CD4-positive, alpha-beta T cell treated with Interferon alpha-2 for 1 hour (primary cell): ENCODE data around the gene RAB36.

Source experiments
- DNase-seq, 2 donors: peaks; one replicate each; pipeline ENCODE4 v3.0.0-alpha.2; 2020 to 2022

RAB36 gene

GRCh38 chr22:23161029-23161428 lies 15.8 kb downstream of the RAB36 start:
- DNase-seq = no peak

- no peak for DNase-seq
Observed at GRCh38 chr22:23161574-23161973, 16.3 kb downstream of the RAB36 start.

- no peak for DNase-seq
Observed at GRCh38 chr22:23163665-23164064, 18.4 kb downstream of the RAB36 start.

- DNase-seq = no peak
Observed at GRCh38 chr22:23164091-23164490, 18.8 kb downstream of the RAB36 start.

- DNase-seq = no peak
Observed at GRCh38 chr22:23166042-23166831, 21.0 kb downstream of the RAB36 start.

GRCh38 chr22:23166841-23167616 lies 21.8 kb downstream of the RAB36 start:
- DNase-seq = no peak

- no peak for DNase-seq
Observed at GRCh38 chr22:23168391-23169042, 23.2 kb downstream of the RAB36 start.

GRCh38 chr22:23169043-23169406 lies 23.7 kb downstream of the RAB36 start:
- DNase-seq = no peak

- no peak for DNase-seq
Observed at GRCh38 chr22:23175817-23176644, 30.8 kb downstream of the RAB36 start.

- no peak for DNase-seq
Observed at GRCh38 chr22:23176645-23177027, 31.4 kb downstream of the RAB36 start.

- DNase-seq = no peak
Observed at GRCh38 chr22:23177197-23177596, 31.9 kb downstream of the RAB36 start.

- DNase-seq = peak; percentile 49 to 66
Observed at GRCh38 chr22:23178512-23179254, 33.4 kb downstream of the RAB36 start.

GRCh38 chr22:23179381-23180299 lies 34.4 kb downstream of the RAB36 start:
- no peak for DNase-seq

GRCh38 chr22:23180301-23180892 lies 35.1 kb downstream of the RAB36 start, which contains the start of gene BCR:
BCR (plus strand) TSS chr22:23180509; CDS start chr22:23180961, 452 bp downstream.
- peak; percentile 56 to 74 for DNase-seq

GRCh38 chr22:23180893-23181720 lies 35.8 kb downstream of the RAB36 start:
- DNase-seq = peak in 1 of 2 donors; percentile 40

- DNase-seq = no peak
Observed at GRCh38 chr22:23181721-23182308, 36.5 kb downstream of the RAB36 start.

- DNase-seq = peak; percentile 36 to 60
Observed at GRCh38 chr22:23182309-23183060, 37.2 kb downstream of the RAB36 start.

- no peak for DNase-seq
Observed at GRCh38 chr22:23183061-23183698, 37.9 kb downstream of the RAB36 start.
